NOMO-1 treated with DMSO at 0.1 percent for 48 hours (cell line): ENCODE measurements around the gene TRAM1L1.

Experiments
- DNase-seq: peaks from one replicate; lab custom pipeline; 2025; ENCODE audit not compliant: unreplicated experiment; lab: John Stamatoyannopoulos, UW

The TRAM1L1 gene

DNA sequence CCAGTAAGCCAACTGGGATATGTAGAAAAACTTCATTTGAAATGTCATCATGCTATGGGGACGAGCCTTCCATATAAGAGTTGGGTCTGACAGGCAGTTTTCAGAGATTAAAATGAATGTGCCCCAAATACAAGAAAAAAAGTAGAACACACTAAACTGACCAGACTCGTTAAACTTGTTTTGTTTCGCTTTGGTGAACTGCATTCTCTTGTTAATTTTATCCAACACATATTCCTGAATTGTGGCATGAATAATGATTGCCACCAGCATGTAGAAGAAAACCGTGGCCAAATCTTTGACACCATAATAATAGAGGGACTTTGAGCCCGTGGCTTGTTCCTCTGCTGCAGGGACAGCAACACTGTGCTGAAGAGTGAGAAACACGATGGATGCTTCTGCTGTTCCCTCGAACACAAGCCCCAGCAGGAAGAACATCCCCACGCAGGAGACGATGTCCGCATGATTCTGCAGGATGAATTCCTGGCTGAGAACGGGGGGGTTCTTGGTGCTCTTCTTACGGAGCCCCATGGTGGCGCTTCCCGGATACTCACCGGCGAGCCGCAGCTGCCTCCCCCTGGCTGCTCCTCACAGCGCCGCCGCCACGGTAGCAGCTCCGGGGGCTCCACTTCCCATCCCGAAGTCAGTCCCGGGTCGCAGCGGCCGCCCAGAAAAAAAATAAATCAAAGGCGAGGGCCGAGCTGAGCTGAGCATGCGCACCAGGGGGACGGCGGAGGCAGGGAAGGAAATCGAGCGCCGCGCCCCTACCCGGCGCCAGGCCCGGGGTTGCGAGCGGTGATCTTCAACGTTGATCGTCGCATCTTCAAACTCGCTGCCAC, at the start of gene TRAM1L1:
TSS of gene TRAM1L1 (minus strand) at position 711 of the 836 bp plus-strand sequence. CDS start at position 528, 183 bp downstream.
- no peak for DNase-seq

GRCh38 chr4:117134386-117134785, 49.0 kb upstream of the TRAM1L1 start:
- DNase-seq: peak; percentile 35

DNA sequence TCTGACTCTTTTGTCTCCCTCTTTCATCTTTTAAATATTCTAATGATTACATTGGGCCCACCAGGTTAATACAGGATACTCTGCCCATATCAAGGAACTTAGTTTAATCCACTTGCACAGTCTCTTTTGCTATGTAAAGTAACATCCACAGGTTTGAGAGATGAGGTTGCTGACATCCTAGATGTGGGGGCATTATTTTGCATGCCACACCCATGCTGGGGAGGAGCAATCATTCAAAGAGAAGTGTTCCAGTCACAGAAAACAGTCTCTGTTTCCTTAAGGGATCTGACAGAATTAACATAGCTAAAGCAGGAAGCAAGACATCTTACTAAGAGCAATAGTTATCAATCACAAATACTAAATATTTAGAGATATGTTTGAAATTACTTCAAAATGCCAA, 11.5 kb upstream of the TRAM1L1 start:
- no peak for DNase-seq

- DNase-seq: no peak
Measured at GRCh38 chr4:117096462-117096861, 11.1 kb upstream of the TRAM1L1 start.

- no peak for DNase-seq
Measured at GRCh38 chr4:117093571-117093970, 8.2 kb upstream of the TRAM1L1 start.

GRCh38 chr4:117077760-117078159, 7.6 kb downstream of the TRAM1L1 start:
- no peak for DNase-seq

GRCh38 chr4:117068120-117068519, 17.3 kb downstream of the TRAM1L1 start:
- no peak for DNase-seq

DNA sequence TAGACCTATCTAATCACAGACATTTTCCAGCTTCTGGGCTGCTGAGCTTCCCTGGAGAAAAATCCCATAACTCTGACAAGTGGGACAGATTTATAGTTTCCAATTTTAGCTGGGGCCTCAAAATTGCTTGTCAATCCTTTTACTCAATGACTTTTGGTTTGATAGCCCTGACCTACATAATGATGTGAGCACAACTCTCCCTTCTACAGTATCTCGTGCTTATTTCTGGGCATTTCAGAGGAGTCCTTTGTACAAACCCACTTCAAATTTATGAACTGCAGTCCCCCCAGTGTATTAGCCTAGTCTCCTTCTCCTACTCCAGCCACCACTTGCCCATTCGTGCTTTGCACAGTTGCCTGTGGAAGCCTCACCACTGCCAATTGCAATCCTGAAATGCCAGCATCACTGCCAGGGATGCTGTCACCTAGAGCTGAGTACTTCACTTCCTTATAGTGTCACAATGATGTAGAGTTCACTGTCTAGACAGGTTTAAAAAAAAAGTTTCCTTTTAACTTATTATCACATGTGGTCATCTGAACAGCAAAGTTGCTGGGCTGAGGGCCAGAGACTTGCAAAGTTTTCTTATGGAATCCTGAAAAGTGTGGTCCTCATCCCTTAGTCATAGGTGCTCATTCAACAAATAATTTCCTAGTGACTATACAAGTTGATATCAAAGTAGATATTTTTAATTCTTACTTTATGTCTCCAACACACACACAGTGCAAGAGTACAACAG, 21.2 kb downstream of the TRAM1L1 start:
- DNase-seq: no peak

GRCh38 chr4:117042962-117043361, 42.4 kb downstream of the TRAM1L1 start:
- no peak for DNase-seq
